ENCODE measurements around the gene FGFRL1. TPM values are rescaled to one million over a fixed set of nuclear protein-coding genes. Genes with fewer than 3 reads are reported as not detected.

The FGFRL1 gene
- total and polyA plus RNA-seq, 4 donors: 13.4 to 31.1 (median 15.2) TPM

GRCh38 chr4:1026115-1026514, 14.7 kb downstream of the FGFRL1 start:
- TF ChIP-seq CTCF (IDR thresholded peaks at IDR 0.05; ENCODE audit: control extremely low read depth, extremely low read depth): no peak
- no peak overlapping the region for H3K9ac ChIP-seq (ENCODE audit: insufficient read depth in 1 of 2, low read length in 2 of 2)
- peaks cover 0 to 18% (median 12%) of the 10 kb centered on the region in 4 donors for H3K36me3 ChIP-seq (ENCODE audit: control insufficient read depth in 4 of 4, insufficient read depth in 4 of 4, low read length in 4 of 4)
- WGBS, 2 donors: 44 to 62% methylated on average over 17 of the region's 17 CpGs
- H3K4me3 ChIP-seq: no peak overlapping the region
- no peak for ATAC-seq (ENCODE audit: insufficient read depth, low FRiP score)
- H3K27me3 ChIP-seq (ENCODE audit: control insufficient read depth in 3 of 3, insufficient read depth in 3 of 3, low read length in 2 of 3): no peaks in the 10 kb centered on the region
- peaks cover 0 to 13% (median 3%) of the 10 kb centered on the region in 5 donors for H3K4me1 ChIP-seq (ENCODE audit: control insufficient read depth in 5 of 5, insufficient read depth in 5 of 5, low read length in 5 of 5)
- DNase-seq: no peak
- H3K9me3 ChIP-seq (ENCODE audit: control insufficient read depth in 4 of 4, insufficient read depth in 3 of 4, low read length in 3 of 4): peaks cover 0 to 5% (median 0%) of the 10 kb centered on the region in 4 donors
- H3K27ac ChIP-seq (ENCODE audit: low read depth in 1 of 2, low read length in 1 of 2): no peak overlapping the region

GRCh38 chr4:1027219-1027914, 15.9 kb downstream of the FGFRL1 start:
- Histone ChIP-seq H3K4me3 (no peak overlapping the region), H3K4me1 (ENCODE audit: control insufficient read depth in 5 of 5, insufficient read depth in 5 of 5, low read length in 5 of 5) (peaks cover 0 to 13% (median 3%) of the 10 kb centered on the region in 5 donors), H3K36me3 (ENCODE audit: control insufficient read depth in 4 of 4, insufficient read depth in 4 of 4, low read length in 4 of 4) (peaks cover 0 to 18% (median 12%) of the 10 kb centered on the region in 4 donors), H3K9ac (ENCODE audit: insufficient read depth in 1 of 2, low read length in 2 of 2) (no peak overlapping the region), H3K9me3 (ENCODE audit: control insufficient read depth in 4 of 4, insufficient read depth in 3 of 4, low read length in 3 of 4) (peaks cover 0 to 5% (median 0%) of the 10 kb centered on the region in 4 donors), H3K27me3 (ENCODE audit: control insufficient read depth in 3 of 3, insufficient read depth in 3 of 3, low read length in 2 of 3) (no peaks in the 10 kb centered on the region), H3K27ac (ENCODE audit: low read depth in 1 of 2, low read length in 1 of 2) (no peak overlapping the region)
- WGBS, 2 donors: 66 to 72% methylated on average over 24 to 26 of the region's 26 CpGs
- no peak for DNase-seq
- TF ChIP-seq CTCF (IDR thresholded peaks at IDR 0.05; ENCODE audit: control extremely low read depth, extremely low read depth): no peak
- no peak for ATAC-seq (ENCODE audit: insufficient read depth, low FRiP score)

GRCh38 chr4:1027915-1028238, 16.5 kb downstream of the FGFRL1 start:
- no peak for TF ChIP-seq CTCF (IDR thresholded peaks at IDR 0.05; ENCODE audit: control extremely low read depth, extremely low read depth)
- no peak overlapping the region for H3K27ac ChIP-seq (ENCODE audit: low read depth in 1 of 2, low read length in 1 of 2)
- no peak overlapping the region for H3K4me3 ChIP-seq
- H3K9me3 ChIP-seq (ENCODE audit: control insufficient read depth in 4 of 4, insufficient read depth in 3 of 4, low read length in 3 of 4): peaks cover 0 to 5% (median 0%) of the 10 kb centered on the region in 4 donors
- DNase-seq (peak; percentile 52 to 60 (median 53)), ATAC-seq (ENCODE audit: insufficient read depth, low FRiP score) (no peak)
- peaks cover 0 to 18% (median 12%) of the 10 kb centered on the region in 4 donors for H3K36me3 ChIP-seq (ENCODE audit: control insufficient read depth in 4 of 4, insufficient read depth in 4 of 4, low read length in 4 of 4)
- 56 to 75% methylated on average over 9 of the region's 9 CpGs for WGBS, 2 donors
- peaks cover 0 to 18% (median 3%) of the 10 kb centered on the region in 5 donors for H3K4me1 ChIP-seq (ENCODE audit: control insufficient read depth in 5 of 5, insufficient read depth in 5 of 5, low read length in 5 of 5)
- H3K9ac ChIP-seq (ENCODE audit: insufficient read depth in 1 of 2, low read length in 2 of 2): no peak overlapping the region
- H3K27me3 ChIP-seq (ENCODE audit: control insufficient read depth in 3 of 3, insufficient read depth in 3 of 3, low read length in 2 of 3): no peaks in the 10 kb centered on the region
